Mucosa of rectum (tissue), 2 donors: ENCODE measurements around the gene MB21D2.
"Not testable (repeated sequence)": the region's sequence is repeated elsewhere in the genome, so short reads cannot be mapped to it uniquely, and the experiment has no call there.

Experiments used
- H3K27ac ChIP-seq, 2 donors: one replicate each; pipeline ENCODE4 v1.7.0; 2013; ENCODE audit warnings: inconsistent platforms in 2 of 2, low read depth in 2 of 2, low read length in 2 of 2
- H3K27me3 ChIP-seq, 2 donors: one replicate each; pipeline ENCODE4 v1.7.0; 2013; ENCODE audit warnings: low read length in 2 of 2; ENCODE audit not compliant: control insufficient read depth in 2 of 2, insufficient read depth in 2 of 2
- H3K36me3 ChIP-seq, 2 donors: one replicate each; pipeline ENCODE4 v1.7.0; 2013; ENCODE audit warnings: low read length in 2 of 2; ENCODE audit not compliant: control insufficient read depth in 2 of 2, insufficient read depth in 2 of 2
- H3K4me1 ChIP-seq, 2 donors: one replicate each; pipeline ENCODE4 v1.7.0; 2013; ENCODE audit warnings: low read length in 2 of 2, mild to moderate bottlenecking in 1 of 2; ENCODE audit not compliant: control insufficient read depth in 2 of 2, insufficient read depth in 2 of 2
- H3K4me3 ChIP-seq, 2 donors: one replicate each; pipeline ENCODE4 v1.7.0; 2013; ENCODE audit warnings: low read length in 2 of 2
- H3K9ac ChIP-seq, 2 donors: one replicate each; pipeline ENCODE4 v1.7.0; 2013; ENCODE audit warnings: low read length in 2 of 2, low read depth in 1 of 2, mild to moderate bottlenecking in 1 of 2
- H3K9me3 ChIP-seq, 2 donors: one replicate each; pipeline ENCODE4 v1.7.0; 2013; ENCODE audit warnings: low read length in 2 of 2; ENCODE audit not compliant: control insufficient read depth in 2 of 2
- donor health status: healthy.
- donor health status: Normal muscosa, but diverticular disease.

MB21D2 gene

DNA sequence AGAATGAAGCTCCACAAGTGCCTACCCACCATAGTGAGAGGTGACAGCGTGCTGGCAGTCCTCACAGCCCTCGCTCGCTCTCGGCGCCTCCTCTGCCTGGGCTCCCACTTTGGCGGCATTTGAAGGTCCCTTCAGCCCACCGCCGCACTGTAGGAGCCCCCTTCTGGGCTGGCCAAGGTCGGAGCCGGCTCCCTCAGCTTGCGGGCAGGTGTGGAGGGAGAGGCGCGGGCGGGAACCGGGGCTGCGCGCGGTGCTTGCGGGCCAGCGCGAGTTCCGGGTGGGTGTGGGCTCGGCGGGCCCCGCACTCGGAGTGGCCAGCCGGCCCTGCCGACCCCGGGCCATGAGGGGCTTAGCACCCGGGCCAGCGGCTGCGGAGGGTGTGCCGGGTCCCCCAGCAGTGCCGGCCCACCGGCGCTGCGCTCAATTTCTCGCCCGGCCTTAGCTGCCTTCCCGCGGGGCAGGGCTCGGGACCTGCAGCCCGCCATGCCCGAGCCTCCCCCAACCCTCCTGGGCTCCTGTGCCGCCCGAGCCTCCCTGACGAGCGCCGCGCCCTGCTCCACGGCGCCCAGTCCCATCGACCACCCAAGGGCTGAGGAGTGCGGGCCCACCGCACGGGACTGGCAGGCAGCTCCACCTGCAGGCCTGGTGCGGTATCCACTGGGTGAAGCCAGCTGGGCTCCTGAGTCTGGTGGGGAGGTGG lies 128.7 kb downstream of the MB21D2 start:
- H3K27me3 ChIP-seq, H3K9ac ChIP-seq, H3K27ac ChIP-seq, H3K36me3 ChIP-seq, H3K4me3 ChIP-seq, H3K4me1 ChIP-seq, H3K9me3 ChIP-seq: not testable (repeated sequence)

DNA sequence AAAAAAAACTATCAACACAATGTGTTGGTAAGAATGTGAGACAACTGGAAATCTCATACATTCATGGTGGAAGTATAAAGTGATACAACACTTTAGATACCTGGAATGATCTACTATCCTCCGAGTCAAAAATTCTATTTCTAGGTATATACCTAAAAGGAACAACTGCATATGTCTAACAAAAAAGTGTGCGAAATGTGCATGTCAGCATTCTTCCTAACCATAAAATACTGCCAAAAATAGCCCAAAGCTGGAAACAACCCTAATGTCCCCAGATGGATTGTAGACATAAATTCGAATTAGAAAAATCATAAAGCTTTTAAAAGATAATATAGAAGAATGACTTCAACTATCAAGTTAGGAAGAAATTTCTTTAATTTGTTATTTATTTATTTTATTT lies 139.1 kb downstream of the MB21D2 start:
- H3K9me3 ChIP-seq = no peaks in the 10 kb centered on the region
- H3K9ac ChIP-seq = no peak overlapping the region
- no peaks in the 10 kb centered on the region for H3K27me3 ChIP-seq
- H3K4me3 ChIP-seq = no peak overlapping the region
- H3K36me3 ChIP-seq = no peaks in the 10 kb centered on the region
- H3K4me1 ChIP-seq = no peaks in the 10 kb centered on the region
- no peak overlapping the region for H3K27ac ChIP-seq

GRCh38 chr3:192774341-192774740 lies 143.3 kb downstream of the MB21D2 start:
- H3K9ac ChIP-seq = not testable (repeated sequence)

GRCh38 chr3:192772240-192772894 lies 145.3 kb downstream of the MB21D2 start:
- no peaks in the 10 kb centered on the region for H3K9me3 ChIP-seq
- H3K36me3 ChIP-seq = no peaks in the 10 kb centered on the region
- no peak overlapping the region for H3K27ac ChIP-seq
- H3K27me3 ChIP-seq = no peaks in the 10 kb centered on the region
- H3K4me1 ChIP-seq = no peaks in the 10 kb centered on the region
- H3K9ac ChIP-seq = no peak overlapping the region
- H3K4me3 ChIP-seq = no peak overlapping the region

More at GRCh38 chr3:192774341-192774740, 143.3 kb downstream of the MB21D2 start:
- H3K27ac ChIP-seq, H3K9me3 ChIP-seq, H3K4me3 ChIP-seq, H3K36me3 ChIP-seq, H3K27me3 ChIP-seq, H3K4me1 ChIP-seq: not testable (repeated sequence)

GRCh38 chr3:192758654-192759053 lies 159.0 kb downstream of the MB21D2 start:
- Histone ChIP-seq H3K36me3 (no peaks in the 10 kb centered on the region), H3K27me3 (no peaks in the 10 kb centered on the region), H3K27ac (no peak overlapping the region), H3K9ac (no peak overlapping the region), H3K4me3 (no peak overlapping the region), H3K9me3 (no peaks in the 10 kb centered on the region), H3K4me1 (no peaks in the 10 kb centered on the region)

- H3K4me3 ChIP-seq = no peak overlapping the region
- H3K27me3 ChIP-seq = no peaks in the 10 kb centered on the region
- H3K4me1 ChIP-seq = no peaks in the 10 kb centered on the region
- no peak overlapping the region for H3K27ac ChIP-seq
- H3K9me3 ChIP-seq = no peaks in the 10 kb centered on the region
- H3K36me3 ChIP-seq = no peaks in the 10 kb centered on the region
- H3K9ac ChIP-seq = no peak overlapping the region
Measured at GRCh38 chr3:192751148-192751547, 166.5 kb downstream of the MB21D2 start.

- H3K27ac ChIP-seq = no peak overlapping the region
- no peak overlapping the region for H3K9ac ChIP-seq
- no peaks in the 10 kb centered on the region for H3K4me1 ChIP-seq
- no peak overlapping the region for H3K4me3 ChIP-seq
- no peaks in the 10 kb centered on the region for H3K9me3 ChIP-seq
- no peaks in the 10 kb centered on the region for H3K36me3 ChIP-seq
- H3K27me3 ChIP-seq = no peaks in the 10 kb centered on the region
Measured at GRCh38 chr3:192750201-192750600, 167.5 kb downstream of the MB21D2 start.

DNA sequence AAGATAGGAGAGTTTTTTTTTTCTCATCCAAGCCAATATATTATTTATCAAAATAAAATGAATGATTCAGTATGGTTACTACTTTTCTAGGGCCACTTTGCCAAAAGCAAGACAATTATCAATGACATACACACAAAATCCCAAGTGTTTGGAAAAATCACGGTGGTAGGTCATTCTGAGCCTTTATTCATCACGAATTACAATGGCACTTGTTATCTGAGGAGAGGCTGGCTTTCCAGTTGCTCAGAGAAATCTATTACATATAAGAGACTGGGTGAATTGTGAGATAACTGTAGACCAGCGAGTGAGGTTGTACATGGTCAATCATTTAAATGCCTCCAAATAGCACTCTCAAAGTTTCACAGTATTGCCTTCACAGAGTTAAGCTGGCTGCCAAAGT lies 169.9 kb downstream of the MB21D2 start:
- H3K9me3 ChIP-seq = no peaks in the 10 kb centered on the region
- no peak overlapping the region for H3K9ac ChIP-seq
- H3K4me1 ChIP-seq = no peaks in the 10 kb centered on the region
- no peak overlapping the region for H3K27ac ChIP-seq
- no peak overlapping the region for H3K4me3 ChIP-seq
- no peaks in the 10 kb centered on the region for H3K27me3 ChIP-seq
- H3K36me3 ChIP-seq = no peaks in the 10 kb centered on the region

DNA sequence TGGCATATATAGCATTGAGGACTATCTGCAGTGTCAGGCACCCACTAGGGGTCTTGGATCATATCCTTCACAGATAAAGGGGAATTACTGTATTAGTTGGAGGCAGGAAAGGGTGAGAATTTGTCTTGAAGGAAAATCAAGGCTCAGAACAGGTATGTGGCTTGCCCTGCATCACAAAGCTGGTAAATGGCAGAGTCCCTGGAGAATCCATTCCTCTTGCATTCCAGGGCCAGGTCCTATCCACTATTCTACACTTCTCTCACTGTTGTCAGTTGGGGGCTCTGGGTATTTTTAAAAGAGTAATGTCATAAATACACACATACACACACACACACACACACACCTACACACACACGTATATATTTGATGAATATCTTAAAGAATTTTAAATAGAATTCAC lies 170.5 kb downstream of the MB21D2 start:
- H3K4me1 ChIP-seq = no peaks in the 10 kb centered on the region
- H3K9ac ChIP-seq = no peak overlapping the region
- H3K4me3 ChIP-seq = no peak overlapping the region
- H3K27ac ChIP-seq = no peak overlapping the region
- H3K36me3 ChIP-seq = no peaks in the 10 kb centered on the region
- no peaks in the 10 kb centered on the region for H3K27me3 ChIP-seq
- H3K9me3 ChIP-seq = no peaks in the 10 kb centered on the region
